HEK293 (cell line): ENCODE data around the gene SLC1A7.

Experiments
- SALL2 ChIP-seq: fragments of 450-650 bp; formaldehyde crosslinking; IDR thresholded peaks from 2 replicates; pipeline ENCODE4 v1.5.0; 2017; ENCODE audit warnings: missing biosample characterization, mild to moderate bottlenecking, missing genetic modification characterization, borderline replicate concordance
- SCRT1 ChIP-seq: fragments of 450-650 bp; formaldehyde crosslinking; IDR thresholded peaks from 2 replicates; pipeline ENCODE4 v1.5.1; 2016; ENCODE audit warnings: missing biosample characterization, missing genetic modification characterization, borderline replicate concordance

DNA sequence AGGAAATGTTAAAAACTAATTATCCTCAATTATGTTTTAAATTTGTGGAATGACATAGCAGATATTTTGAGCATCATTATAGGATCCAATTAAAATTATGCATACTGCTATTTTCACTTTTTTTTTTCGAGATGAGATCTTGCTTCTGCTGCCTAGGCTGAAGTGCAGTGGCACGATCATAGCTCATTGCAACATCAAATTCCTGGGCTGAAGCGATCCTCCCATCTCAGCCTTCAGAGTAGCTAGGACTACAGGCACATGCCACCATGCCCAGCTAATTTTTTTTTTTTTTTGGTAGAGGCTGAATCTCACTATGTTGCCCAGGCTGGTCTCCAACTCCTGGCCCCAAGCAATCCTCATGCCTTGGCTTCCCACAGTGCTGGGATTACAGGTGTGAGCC is 11.3 kb upstream of the SLC1A7 start:
- TF ChIP-seq SCRT1 (tag by site-specific recombination) (no peak), SALL2 (no peak)
